ENCODE data around the gene MYL3. TPM values are rescaled to one million over a fixed set of nuclear protein-coding genes. Genes with fewer than 3 reads are reported as not detected.

MYL3 gene
- total and polyA plus RNA-seq, 2 donors, result 4.0 to 19.8 TPM

DNA sequence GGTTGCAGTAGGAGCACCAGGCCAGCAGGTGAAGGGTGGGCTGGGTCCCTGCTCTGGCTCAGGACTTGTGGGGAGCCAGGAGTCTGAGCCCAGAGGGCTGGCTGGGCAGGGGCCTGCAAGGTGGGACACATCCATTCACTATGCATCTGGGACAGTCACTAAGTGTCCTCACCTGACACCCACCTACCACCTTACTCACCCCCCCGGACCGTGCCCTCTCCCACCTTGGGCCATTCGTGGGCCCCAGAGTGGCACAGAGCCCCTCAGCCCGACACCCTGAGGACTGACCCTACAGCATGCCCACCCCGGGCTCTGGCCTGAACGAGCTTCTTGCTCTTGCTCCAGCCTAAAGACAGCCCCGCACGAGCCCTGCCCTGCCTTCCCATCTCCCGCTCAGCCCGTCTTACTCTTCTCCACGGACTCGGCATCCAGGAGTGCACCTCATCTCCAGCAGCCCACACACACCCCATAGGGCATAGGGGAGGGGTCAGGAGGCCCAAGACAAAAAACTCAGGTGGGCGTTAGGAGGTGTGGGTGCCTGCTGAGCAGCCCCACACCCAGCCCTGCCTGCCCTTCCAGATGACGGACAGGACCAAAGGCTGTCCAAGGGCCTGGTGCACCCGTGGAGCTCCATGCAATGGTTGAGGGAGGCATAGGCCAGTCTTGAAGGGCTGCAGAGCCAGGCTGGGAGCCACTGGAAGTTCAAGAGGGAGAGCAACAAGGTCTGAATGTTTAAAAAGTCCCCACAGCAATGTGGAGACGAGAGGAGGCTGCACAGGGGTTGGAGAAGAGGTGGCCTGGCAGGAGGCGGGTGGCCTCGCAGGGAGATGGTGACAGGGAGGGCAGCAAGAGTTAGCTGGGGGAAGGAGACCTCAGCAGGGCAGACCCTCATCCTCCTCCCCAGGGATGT lies 41.3 kb upstream of the MYL3 start:
- DNase-seq (ENCODE audit: extremely low spot score), result no peak
- H3K4me1 ChIP-seq (ENCODE audit: insufficient read depth), result no peaks in the 10 kb centered on the region

DNA sequence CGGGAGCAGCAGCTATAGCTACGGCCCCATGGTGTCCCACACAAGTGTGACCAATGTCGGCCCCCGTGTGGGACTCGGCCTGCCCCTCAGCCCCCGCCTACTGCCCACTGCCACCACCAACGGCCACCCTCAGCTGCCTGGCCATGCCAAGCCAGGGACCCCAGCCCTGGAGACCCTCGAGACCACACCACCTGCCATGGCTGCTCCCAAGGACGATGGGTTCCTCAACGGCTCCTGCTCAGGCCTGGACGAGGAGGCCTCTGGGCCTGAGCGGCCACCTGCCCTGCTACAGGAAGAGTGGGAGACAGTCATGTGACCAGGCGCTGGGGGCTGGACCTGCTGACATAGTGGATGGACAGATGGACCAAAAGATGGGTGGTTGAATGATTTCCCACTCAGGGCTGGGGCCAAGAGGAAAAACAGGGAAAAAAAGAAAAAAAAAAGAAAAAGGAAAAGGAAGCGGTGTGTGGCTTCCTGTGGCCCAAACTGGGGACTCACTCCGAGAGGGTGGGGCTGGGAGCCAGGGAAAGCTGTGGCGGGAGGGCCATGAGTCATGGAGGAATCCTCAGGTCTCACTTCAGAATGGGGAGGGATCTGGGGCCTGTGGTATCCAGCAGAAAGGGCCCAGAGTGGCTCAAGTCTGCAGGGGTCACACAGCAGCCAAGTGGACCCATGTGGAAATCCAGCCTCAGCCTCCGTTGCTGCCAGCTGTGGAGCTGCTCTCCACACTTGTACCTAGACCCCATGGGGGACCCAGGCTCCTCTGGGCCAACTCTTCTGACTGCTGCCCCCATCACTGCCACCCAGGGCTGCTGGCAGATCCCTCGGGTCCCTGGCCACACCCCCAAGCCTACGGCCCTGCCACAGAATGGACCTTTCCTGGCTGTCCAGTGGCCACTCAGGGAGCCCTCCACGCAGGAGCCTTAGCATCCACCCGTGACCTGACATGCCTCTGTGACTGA lies 40.4 kb upstream of the MYL3 start:
- no peak for DNase-seq (ENCODE audit: extremely low spot score)
- H3K4me1 ChIP-seq (ENCODE audit: insufficient read depth), result no peaks in the 10 kb centered on the region
- 80% methylated on average over 21 of the region's 21 CpGs for WGBS
- no peak overlapping the region for H3K27ac ChIP-seq (ENCODE audit: low read depth)
- no peak overlapping the region for H3K4me3 ChIP-seq (ENCODE audit: low read depth, low read length)
- no peaks in the 10 kb centered on the region for H3K36me3 ChIP-seq (ENCODE audit: insufficient read depth)

More for the DNA sequence above, 41.3 kb upstream of the MYL3 start:
- 79% methylated on average over 18 of the region's 18 CpGs for WGBS
- H3K27ac ChIP-seq (ENCODE audit: low read depth), result no peak overlapping the region
- no peak overlapping the region for H3K4me3 ChIP-seq (ENCODE audit: low read depth, low read length)
- no peaks in the 10 kb centered on the region for H3K36me3 ChIP-seq (ENCODE audit: insufficient read depth)

DNA sequence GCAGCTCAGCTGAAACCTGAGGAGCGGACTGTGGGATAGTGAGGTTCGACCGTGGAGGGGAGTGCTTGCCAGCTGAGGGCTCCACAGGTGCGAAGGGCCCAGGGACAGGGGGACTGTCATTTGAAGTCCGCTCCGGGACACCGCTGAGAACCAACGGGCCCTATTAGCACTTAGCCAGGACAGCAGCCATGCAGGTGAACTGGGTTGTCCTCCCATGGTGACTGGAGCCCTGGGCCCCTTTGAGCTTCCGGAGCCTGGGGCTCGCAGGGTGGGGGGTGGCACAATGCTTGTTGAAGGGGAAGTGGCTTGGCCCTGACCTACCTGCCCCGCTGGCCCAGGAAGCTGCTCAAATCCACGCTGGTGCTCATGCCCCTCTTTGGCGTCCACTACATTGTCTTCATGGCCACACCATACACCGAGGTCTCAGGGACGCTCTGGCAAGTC lies 39.0 kb upstream of the MYL3 start:
- DNase-seq (ENCODE audit: extremely low spot score), result no peak
- H3K36me3 ChIP-seq (ENCODE audit: insufficient read depth), result no peaks in the 10 kb centered on the region
- H3K27ac ChIP-seq (ENCODE audit: low read depth), result no peak overlapping the region
- no peaks in the 10 kb centered on the region for H3K4me1 ChIP-seq (ENCODE audit: insufficient read depth)
- WGBS, result 94% methylated on average over 15 of the region's 15 CpGs
- H3K4me3 ChIP-seq (ENCODE audit: low read depth, low read length), result no peak overlapping the region

GRCh38 chr3:46901591-46902187 lies 38.4 kb upstream of the MYL3 start:
- 95% methylated on average over 17 of the region's 17 CpGs for WGBS
- Histone ChIP-seq H3K36me3 (ENCODE audit: insufficient read depth) (no peaks in the 10 kb centered on the region), H3K27ac (ENCODE audit: low read depth) (no peak overlapping the region), H3K4me3 (ENCODE audit: low read depth, low read length) (no peak overlapping the region), H3K4me1 (ENCODE audit: insufficient read depth) (no peaks in the 10 kb centered on the region)
- DNase-seq (ENCODE audit: extremely low spot score), result no peak

DNA sequence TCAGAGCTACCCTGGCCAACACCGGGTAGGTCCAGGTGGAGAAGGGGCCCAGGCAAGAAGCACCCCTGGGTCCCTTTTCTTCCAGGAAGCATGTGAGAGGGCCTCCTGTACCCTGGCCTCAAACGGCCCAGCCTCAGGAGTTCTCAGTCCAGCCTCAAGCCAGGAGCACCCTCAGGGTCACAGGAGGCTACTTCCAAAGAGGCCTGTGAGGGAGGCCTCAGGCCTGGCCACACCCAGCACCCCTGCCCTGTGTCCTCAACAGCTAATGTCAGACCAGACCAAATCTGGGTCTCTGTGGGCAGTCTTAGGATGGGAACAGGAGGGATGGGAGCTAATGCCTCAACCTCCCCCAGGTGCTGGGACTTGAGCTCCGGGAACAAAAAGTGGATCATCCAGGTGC lies 37.8 kb upstream of the MYL3 start:
- 82% methylated on average over 3 of the region's 3 CpGs for WGBS
- no peak overlapping the region for H3K27ac ChIP-seq (ENCODE audit: low read depth)
- no peak overlapping the region for H3K4me3 ChIP-seq (ENCODE audit: low read depth, low read length)
- no peaks in the 10 kb centered on the region for H3K4me1 ChIP-seq (ENCODE audit: insufficient read depth)
- no peaks in the 10 kb centered on the region for H3K36me3 ChIP-seq (ENCODE audit: insufficient read depth)
- no peak for DNase-seq (ENCODE audit: extremely low spot score)

GRCh38 chr3:46900356-46900755 lies 37.1 kb upstream of the MYL3 start:
- Histone ChIP-seq H3K36me3 (ENCODE audit: insufficient read depth) (no peaks in the 10 kb centered on the region), H3K4me3 (ENCODE audit: low read depth, low read length) (no peak overlapping the region), H3K4me1 (ENCODE audit: insufficient read depth) (no peaks in the 10 kb centered on the region), H3K27ac (ENCODE audit: low read depth) (no peak overlapping the region)
- WGBS, result 92% methylated on average over 6 of the region's 6 CpGs
- DNase-seq (ENCODE audit: extremely low spot score), result no peak

- Histone ChIP-seq H3K27ac (ENCODE audit: low read depth) (no peak overlapping the region), H3K36me3 (ENCODE audit: insufficient read depth) (no peaks in the 10 kb centered on the region), H3K4me1 (ENCODE audit: insufficient read depth) (no peaks in the 10 kb centered on the region), H3K4me3 (ENCODE audit: low read depth, low read length) (no peak overlapping the region)
- WGBS, result 73% methylated on average over 5 of the region's 5 CpGs
- DNase-seq (ENCODE audit: extremely low spot score), result no peak
Measured at GRCh38 chr3:46900007-46900292, 36.7 kb upstream of the MYL3 start.

DNA sequence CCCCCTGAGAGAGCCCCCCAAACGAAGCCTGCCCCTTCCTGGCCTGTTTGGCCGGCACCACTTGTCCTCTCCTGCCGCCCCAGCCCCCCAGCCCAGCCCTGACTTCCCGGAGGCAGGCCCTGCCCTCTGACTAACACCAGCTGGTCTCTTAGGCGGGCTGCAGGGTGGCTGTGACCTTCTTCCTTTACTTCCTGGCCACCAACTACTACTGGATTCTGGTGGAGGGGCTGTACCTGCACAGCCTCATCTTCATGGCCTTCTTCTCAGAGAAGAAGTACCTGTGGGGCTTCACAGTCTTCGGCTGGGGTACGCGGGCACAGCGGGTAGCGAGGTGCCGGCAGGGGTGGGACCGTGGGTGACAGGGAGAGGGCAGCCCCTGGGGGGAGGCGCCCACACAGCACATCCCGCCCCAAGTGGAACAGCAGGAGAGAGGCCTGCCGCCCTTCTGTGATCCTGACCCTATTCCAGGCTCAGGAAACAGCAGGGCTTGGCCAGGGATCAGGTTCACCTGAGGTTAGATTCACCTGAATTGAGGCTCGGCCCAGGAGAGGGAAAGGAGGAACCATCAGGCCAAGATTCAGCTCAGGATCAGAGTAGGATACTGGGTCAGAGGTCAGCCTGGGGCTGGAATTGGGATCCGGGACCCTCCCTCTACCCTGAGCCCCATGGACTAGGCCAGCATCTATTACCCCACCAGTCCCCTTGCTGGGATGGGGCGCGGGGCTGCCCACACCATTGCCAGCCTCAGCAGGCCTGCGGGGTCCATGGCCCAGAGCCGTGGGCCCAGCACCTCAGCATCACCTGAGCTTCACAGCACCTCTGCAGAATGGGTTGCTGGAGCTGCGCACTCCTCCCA lies 36.1 kb upstream of the MYL3 start:
- no peaks in the 10 kb centered on the region for H3K36me3 ChIP-seq (ENCODE audit: insufficient read depth)
- H3K4me3 ChIP-seq (ENCODE audit: low read depth, low read length), result no peak overlapping the region
- DNase-seq (ENCODE audit: extremely low spot score), result no peak
- H3K27ac ChIP-seq (ENCODE audit: low read depth), result no peak overlapping the region
- 85% methylated on average over 22 of the region's 22 CpGs for WGBS
- no peaks in the 10 kb centered on the region for H3K4me1 ChIP-seq (ENCODE audit: insufficient read depth)

- WGBS, result 17% methylated on average over 71 of the region's 71 CpGs
- Histone ChIP-seq H3K36me3 (ENCODE audit: insufficient read depth) (no peaks in the 10 kb centered on the region), H3K4me3 (ENCODE audit: low read depth, low read length) (no peak overlapping the region), H3K27ac (ENCODE audit: low read depth) (no peak overlapping the region), H3K4me1 (ENCODE audit: insufficient read depth) (no peaks in the 10 kb centered on the region)
- DNase-seq (ENCODE audit: extremely low spot score), result no peak
Measured at GRCh38 chr3:46898321-46899150, 35.3 kb upstream of the MYL3 start.

GRCh38 chr3:46897829-46898320 lies 34.6 kb upstream of the MYL3 start:
- no peaks in the 10 kb centered on the region for H3K4me1 ChIP-seq (ENCODE audit: insufficient read depth)
- no peaks in the 10 kb centered on the region for H3K36me3 ChIP-seq (ENCODE audit: insufficient read depth)
- H3K4me3 ChIP-seq (ENCODE audit: low read depth, low read length), result no peak overlapping the region
- 74% methylated on average over 15 of the region's 15 CpGs for WGBS
- no peak overlapping the region for H3K27ac ChIP-seq (ENCODE audit: low read depth)
- DNase-seq (ENCODE audit: extremely low spot score), result no peak

GRCh38 chr3:46897031-46897430 lies 33.8 kb upstream of the MYL3 start:
- no peak for DNase-seq (ENCODE audit: extremely low spot score)
- no peak overlapping the region for H3K4me3 ChIP-seq (ENCODE audit: low read depth, low read length)
- H3K36me3 ChIP-seq (ENCODE audit: insufficient read depth), result no peaks in the 10 kb centered on the region
- no peaks in the 10 kb centered on the region for H3K4me1 ChIP-seq (ENCODE audit: insufficient read depth)
- WGBS, result 96% methylated on average over 2 of the region's 2 CpGs
- H3K27ac ChIP-seq (ENCODE audit: low read depth), result no peak overlapping the region

DNA sequence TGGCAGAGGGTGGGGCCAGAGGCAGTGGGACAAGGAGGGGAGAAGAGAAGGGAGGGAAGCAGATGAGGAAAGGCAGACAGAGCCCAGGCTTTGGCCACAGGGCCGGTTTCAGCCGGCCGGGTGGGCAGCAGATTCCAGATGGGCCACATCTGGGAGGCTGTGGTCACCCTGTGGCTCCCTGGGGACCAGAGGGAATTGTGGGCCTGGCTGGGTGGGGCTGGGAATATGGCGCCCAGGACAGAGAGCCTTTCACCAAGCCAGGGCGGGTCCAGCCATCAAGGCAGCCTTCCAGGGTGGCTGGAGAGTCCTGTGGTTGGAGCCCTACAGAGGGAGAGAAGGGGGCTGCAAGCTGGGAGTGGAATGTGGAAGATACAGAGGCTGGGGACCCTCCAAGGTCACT lies 33.1 kb upstream of the MYL3 start:
- WGBS, result 65% methylated on average over 5 of the region's 5 CpGs
- Histone ChIP-seq H3K4me1 (ENCODE audit: insufficient read depth) (no peaks in the 10 kb centered on the region), H3K4me3 (ENCODE audit: low read depth, low read length) (no peak overlapping the region), H3K36me3 (ENCODE audit: insufficient read depth) (no peaks in the 10 kb centered on the region), H3K27ac (ENCODE audit: low read depth) (no peak overlapping the region)
- DNase-seq (ENCODE audit: extremely low spot score), result no peak
